Measurements from ENCODE around the gene SHROOM2.

DNA sequence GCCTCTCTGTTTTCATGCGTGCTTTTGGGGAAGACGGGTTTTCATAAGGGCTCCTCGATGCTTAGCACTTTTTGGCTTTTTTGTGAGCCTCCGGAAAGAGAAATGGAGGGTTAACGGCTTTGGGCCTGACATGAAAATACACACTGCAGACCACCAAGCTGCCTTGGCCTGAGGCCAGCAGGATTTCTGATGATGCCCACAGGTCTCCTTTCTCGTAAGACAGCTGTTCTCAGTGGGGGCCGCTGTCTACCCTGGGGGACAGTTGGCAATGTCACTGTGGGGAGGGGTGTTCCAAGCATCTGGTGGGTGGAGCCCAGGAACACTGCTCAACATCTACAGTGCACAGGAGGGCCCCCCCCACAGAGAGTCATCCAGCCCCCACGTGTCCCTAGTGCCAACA lies 151.5 kb downstream of the SHROOM2 start:
- TF ChIP-seq FOXM1 (IDR thresholded peaks at IDR 0.05; ENCODE audit: borderline replicate concordance, low read depth): no peak
- no peak for TF ChIP-seq RAD21 (IDR thresholded peaks at IDR 0.05; ENCODE audit: low read depth)
- TF ChIP-seq, protein P1, sequence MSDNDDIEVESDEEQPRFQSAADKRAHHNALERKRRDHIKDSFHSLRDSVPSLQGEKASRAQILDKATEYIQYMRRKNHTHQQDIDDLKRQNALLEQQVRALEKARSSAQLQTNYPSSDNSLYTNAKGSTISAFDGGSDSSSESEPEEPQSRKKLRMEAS (IDR thresholded peaks at IDR 0.05): no peak
- TF ChIP-seq, protein P2, sequence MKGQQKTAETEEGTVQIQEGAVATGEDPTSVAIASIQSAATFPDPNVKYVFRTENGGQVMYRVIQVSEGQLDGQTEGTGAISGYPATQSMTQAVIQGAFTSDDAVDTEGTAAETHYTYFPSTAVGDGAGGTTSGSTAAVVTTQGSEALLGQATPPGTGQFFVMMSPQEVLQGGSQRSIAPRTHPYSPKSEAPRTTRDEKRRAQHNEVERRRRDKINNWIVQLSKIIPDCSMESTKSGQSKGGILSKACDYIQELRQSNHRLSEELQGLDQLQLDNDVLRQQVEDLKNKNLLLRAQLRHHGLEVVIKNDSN (IDR thresholded peaks at IDR 0.05): no peak
- TF ChIP-seq, protein P3, sequence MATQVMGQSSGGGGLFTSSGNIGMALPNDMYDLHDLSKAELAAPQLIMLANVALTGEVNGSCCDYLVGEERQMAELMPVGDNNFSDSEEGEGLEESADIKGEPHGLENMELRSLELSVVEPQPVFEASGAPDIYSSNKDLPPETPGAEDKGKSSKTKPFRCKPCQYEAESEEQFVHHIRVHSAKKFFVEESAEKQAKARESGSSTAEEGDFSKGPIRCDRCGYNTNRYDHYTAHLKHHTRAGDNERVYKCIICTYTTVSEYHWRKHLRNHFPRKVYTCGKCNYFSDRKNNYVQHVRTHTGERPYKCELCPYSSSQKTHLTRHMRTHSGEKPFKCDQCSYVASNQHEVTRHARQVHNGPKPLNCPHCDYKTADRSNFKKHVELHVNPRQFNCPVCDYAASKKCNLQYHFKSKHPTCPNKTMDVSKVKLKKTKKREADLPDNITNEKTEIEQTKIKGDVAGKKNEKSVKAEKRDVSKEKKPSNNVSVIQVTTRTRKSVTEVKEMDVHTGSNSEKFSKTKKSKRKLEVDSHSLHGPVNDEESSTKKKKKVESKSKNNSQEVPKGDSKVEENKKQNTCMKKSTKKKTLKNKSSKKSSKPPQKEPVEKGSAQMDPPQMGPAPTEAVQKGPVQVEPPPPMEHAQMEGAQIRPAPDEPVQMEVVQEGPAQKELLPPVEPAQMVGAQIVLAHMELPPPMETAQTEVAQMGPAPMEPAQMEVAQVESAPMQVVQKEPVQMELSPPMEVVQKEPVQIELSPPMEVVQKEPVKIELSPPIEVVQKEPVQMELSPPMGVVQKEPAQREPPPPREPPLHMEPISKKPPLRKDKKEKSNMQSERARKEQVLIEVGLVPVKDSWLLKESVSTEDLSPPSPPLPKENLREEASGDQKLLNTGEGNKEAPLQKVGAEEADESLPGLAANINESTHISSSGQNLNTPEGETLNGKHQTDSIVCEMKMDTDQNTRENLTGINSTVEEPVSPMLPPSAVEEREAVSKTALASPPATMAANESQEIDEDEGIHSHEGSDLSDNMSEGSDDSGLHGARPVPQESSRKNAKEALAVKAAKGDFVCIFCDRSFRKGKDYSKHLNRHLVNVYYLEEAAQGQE (IDR thresholded peaks at IDR 0.05; ENCODE audit: low read depth): no peak
- TF ChIP-seq TAF1 (IDR thresholded peaks at IDR 0.05; ENCODE audit: low read depth): no peak
- no peak for TF ChIP-seq YY1 (IDR thresholded peaks at IDR 0.05; ENCODE audit: low read depth)
